Measurements from ENCODE around the gene EEFSEC.

Gene EEFSEC

GRCh38 chr3:128316481-128316891 lies 163.2 kb downstream of the EEFSEC start:
- DNase-seq (ENCODE audit: low spot score), result no peak

- DNase-seq (ENCODE audit: low spot score), result no peak
Measured at GRCh38 chr3:128317101-128317697, 163.9 kb downstream of the EEFSEC start.

GRCh38 chr3:128317698-128318231 lies 164.5 kb downstream of the EEFSEC start:
- no peak for DNase-seq (ENCODE audit: low spot score)

- DNase-seq (ENCODE audit: low spot score), result no peak
Measured at GRCh38 chr3:128318275-128318941, 165.1 kb downstream of the EEFSEC start.

GRCh38 chr3:128319107-128319506 lies 165.8 kb downstream of the EEFSEC start:
- DNase-seq (ENCODE audit: low spot score), result no peak

- no peak for DNase-seq (ENCODE audit: low spot score)
Measured at GRCh38 chr3:128319741-128320141, 166.5 kb downstream of the EEFSEC start.

GRCh38 chr3:128320551-128321340 lies 167.5 kb downstream of the EEFSEC start:
- DNase-seq (ENCODE audit: low spot score), result no peak

- no peak for DNase-seq (ENCODE audit: low spot score)
Measured at GRCh38 chr3:128321418-128321817, 168.1 kb downstream of the EEFSEC start.

GRCh38 chr3:128322030-128323022 lies 169.0 kb downstream of the EEFSEC start:
- DNase-seq (ENCODE audit: low spot score), result peak; percentile 56

- DNase-seq (ENCODE audit: low spot score), result no peak
Measured at GRCh38 chr3:128323206-128324081, 170.2 kb downstream of the EEFSEC start.

- no peak for DNase-seq (ENCODE audit: low spot score)
Measured at GRCh38 chr3:128324911-128325592, 171.8 kb downstream of the EEFSEC start.

- DNase-seq (ENCODE audit: low spot score), result no peak
Measured at GRCh38 chr3:128326051-128326823, 173.0 kb downstream of the EEFSEC start.

- DNase-seq (ENCODE audit: low spot score), result no peak
Measured at GRCh38 chr3:128327606-128328031, 174.3 kb downstream of the EEFSEC start.

GRCh38 chr3:128328546-128329458 lies 175.5 kb downstream of the EEFSEC start:
- no peak for DNase-seq (ENCODE audit: low spot score)

- DNase-seq (ENCODE audit: low spot score), result no peak
Measured at GRCh38 chr3:128329491-128330213, 176.4 kb downstream of the EEFSEC start.

- DNase-seq (ENCODE audit: low spot score), result no peak
Measured at GRCh38 chr3:128330214-128330842, 177.0 kb downstream of the EEFSEC start.

- DNase-seq (ENCODE audit: low spot score), result no peak
Measured at GRCh38 chr3:128334086-128334645, 180.9 kb downstream of the EEFSEC start.
